Measurements from ENCODE around the gene PRDX1.
"Not testable (repeated sequence)": the region's sequence is repeated elsewhere in the genome, so short reads cannot be mapped to it uniquely, and the experiment has no call there.

PRDX1 gene

DNA sequence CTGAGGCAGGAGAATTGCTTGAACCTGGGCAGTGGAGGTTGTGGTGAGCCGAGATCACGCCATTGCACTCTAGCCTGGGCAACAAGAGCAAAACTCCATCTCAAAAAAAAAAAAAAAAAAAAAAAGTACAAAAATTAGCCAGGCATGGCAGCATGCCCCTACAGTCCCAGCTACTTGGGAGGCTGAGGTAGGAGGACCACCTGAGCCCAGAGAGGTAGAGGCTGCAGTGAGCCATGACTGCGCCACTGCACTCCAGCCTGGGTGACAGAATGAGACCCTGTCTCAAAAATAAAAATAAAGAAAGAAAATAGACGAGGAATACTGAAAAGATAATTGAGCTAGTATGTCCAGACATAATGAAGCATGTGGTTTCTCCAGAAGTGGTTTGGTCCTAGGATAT is 3.3 kb downstream of the PRDX1 start:
- peak overlapping the region in 2 of 7 experiments; percentile 61 to 99 for H3K4me3 ChIP-seq (ENCODE audit: control insufficient read depth in 1 of 7, extremely low read depth in 1 of 7, insufficient read depth in 4 of 7, low read depth in 2 of 7, low read length in 6 of 7)
- DNase-seq; H3K27ac ChIP-seq (ENCODE audit: insufficient read depth in 1 of 2, low read depth in 1 of 2, low read length in 2 of 2, poor library complexity in 1 of 2, severe bottlenecking in 2 of 2); H3K27me3 ChIP-seq (replicated peaks in 2 of 5; ENCODE audit: control insufficient read depth in 4 of 5, insufficient read depth in 5 of 5, low read length in 4 of 5); H3K9me3 ChIP-seq (ENCODE audit: control extremely low read depth in 1 of 5, control insufficient read depth in 4 of 5, insufficient read depth in 2 of 5, low read depth in 1 of 5, low read length in 4 of 5): not testable (repeated sequence)
- 100% methylated on average over 1 of the region's 4 CpGs for WGBS (ENCODE audit: insufficient coverage)
- ChIA-PET CTCF (interaction anchor here (0.8 to 12.1 kb wide), 6 partner anchors 10 to 49 kb away, joined by 3 to 171 read pairs (median 4); no protein-coding TSS in a partner anchor), POLR2A (interaction anchor here (0.5 to 0.7 kb wide), 3 partner anchors 24 to 159 kb away, joined by 4 to 6 read pairs (median 5); no protein-coding TSS in a partner anchor)
- H3K36me3 ChIP-seq (ENCODE audit: control insufficient read depth in 4 of 4, insufficient read depth in 4 of 4, low read length in 3 of 4) = peaks cover 14 to 41% (median 30%) of the 10 kb centered on the region in 4 experiments
- peaks cover 4 to 42% (median 29%) of the 10 kb centered on the region in 4 experiments for H3K4me1 ChIP-seq (ENCODE audit: control extremely low read depth in 1 of 4, control insufficient read depth in 4 of 4, insufficient read depth in 4 of 4, low read length in 3 of 4)

DNA sequence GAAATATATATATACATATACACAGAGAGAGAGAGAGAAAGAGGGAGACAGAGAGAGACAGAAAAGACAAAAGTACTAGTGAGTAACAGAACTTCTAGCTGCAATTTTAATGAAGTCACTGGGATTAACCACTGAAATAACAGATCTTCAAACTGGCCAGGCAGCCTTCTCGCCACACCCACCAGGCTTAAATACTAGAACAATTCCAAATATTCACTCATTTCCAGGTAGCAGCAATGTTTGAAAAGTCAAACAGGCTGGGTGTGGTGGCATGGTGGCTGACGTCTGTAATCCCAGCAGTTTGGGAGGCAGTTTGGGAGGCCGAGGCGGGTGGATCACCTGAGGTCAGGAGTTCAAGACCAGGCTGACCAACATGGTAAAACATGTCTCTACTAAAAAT is 5.2 kb downstream of the PRDX1 start:
- Histone ChIP-seq H3K4me3 (ENCODE audit: control insufficient read depth in 1 of 7, extremely low read depth in 1 of 7, insufficient read depth in 4 of 7, low read depth in 2 of 7, low read length in 6 of 7) (no peak overlapping the region), H3K4me1 (ENCODE audit: control extremely low read depth in 1 of 4, control insufficient read depth in 4 of 4, insufficient read depth in 4 of 4, low read length in 3 of 4) (peaks cover 4 to 28% (median 17%) of the 10 kb centered on the region in 4 experiments), H3K27ac (ENCODE audit: insufficient read depth in 1 of 2, low read depth in 1 of 2, low read length in 2 of 2, poor library complexity in 1 of 2, severe bottlenecking in 2 of 2) (no peak overlapping the region), H3K27me3 (replicated peaks in 2 of 5; ENCODE audit: control insufficient read depth in 4 of 5, insufficient read depth in 5 of 5, low read length in 4 of 5) (no peaks in the 10 kb centered on the region), H3K36me3 (ENCODE audit: control insufficient read depth in 4 of 4, insufficient read depth in 4 of 4, low read length in 3 of 4) (peaks cover 14 to 57% (median 38%) of the 10 kb centered on the region in 4 experiments), H3K9me3 (ENCODE audit: control extremely low read depth in 1 of 5, control insufficient read depth in 4 of 5, insufficient read depth in 2 of 5, low read depth in 1 of 5, low read length in 4 of 5) (no peaks in the 10 kb centered on the region)
- WGBS (ENCODE audit: insufficient coverage) = 100% methylated on average over 4 of the region's 4 CpGs
- POLR2A ChIA-PET = interaction anchor here (0.7 to 1.1 kb wide), 3 partner anchors 37 to 75 kb away, joined by 3 to 4 read pairs (median 3); no protein-coding TSS in a partner anchor
- CTCF ChIA-PET = interaction anchor here (0.7 to 12.1 kb wide), 7 partner anchors 8 to 65 kb away, joined by 3 to 171 read pairs (median 3); no protein-coding TSS in a partner anchor
- no peak for DNase-seq

DNA sequence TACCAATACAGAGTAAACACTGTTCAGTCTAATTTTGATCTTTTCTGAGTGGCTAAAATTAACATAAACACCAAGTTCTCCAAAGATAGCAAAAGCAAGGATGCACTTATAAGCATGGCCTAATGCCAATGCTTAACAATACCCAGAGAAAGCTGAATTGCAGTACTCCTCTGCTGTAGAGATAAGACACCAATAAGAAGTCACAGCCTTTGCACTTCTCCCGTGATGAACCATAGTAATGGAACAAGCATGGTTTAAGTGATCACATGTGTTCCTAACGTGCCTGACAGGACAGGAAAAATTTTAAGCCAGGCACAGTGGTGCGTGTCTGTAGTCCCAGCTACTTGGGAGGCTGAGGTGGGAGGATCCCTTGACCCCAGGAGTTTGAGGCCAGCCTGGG is 5.6 kb downstream of the PRDX1 start:
- Histone ChIP-seq H3K36me3 (ENCODE audit: control insufficient read depth in 4 of 4, insufficient read depth in 4 of 4, low read length in 3 of 4) (peaks cover 14 to 61% (median 40%) of the 10 kb centered on the region in 4 experiments), H3K4me3 (ENCODE audit: control insufficient read depth in 1 of 7, extremely low read depth in 1 of 7, insufficient read depth in 4 of 7, low read depth in 2 of 7, low read length in 6 of 7) (no peak overlapping the region), H3K4me1 (ENCODE audit: control extremely low read depth in 1 of 4, control insufficient read depth in 4 of 4, insufficient read depth in 4 of 4, low read length in 3 of 4) (peaks cover 4 to 27% (median 17%) of the 10 kb centered on the region in 4 experiments), H3K27ac (ENCODE audit: insufficient read depth in 1 of 2, low read depth in 1 of 2, low read length in 2 of 2, poor library complexity in 1 of 2, severe bottlenecking in 2 of 2) (no peak overlapping the region), H3K27me3 (replicated peaks in 2 of 5; ENCODE audit: control insufficient read depth in 4 of 5, insufficient read depth in 5 of 5, low read length in 4 of 5) (no peaks in the 10 kb centered on the region), H3K9me3 (ENCODE audit: control extremely low read depth in 1 of 5, control insufficient read depth in 4 of 5, insufficient read depth in 2 of 5, low read depth in 1 of 5, low read length in 4 of 5) (no peaks in the 10 kb centered on the region)
- DNase-seq = no peak
- CTCF ChIA-PET = interaction anchor here (0.6 to 12.1 kb wide), 6 partner anchors 9 to 51 kb away, joined by 3 to 171 read pairs (median 3); partner anchors contain the start of genes CCDC163 and MMACHC
- POLR2A ChIA-PET = interaction anchor here (1.1 kb wide), 1 partner anchor 68 kb away, joined by 3 read pairs; no protein-coding TSS in a partner anchor
- 75% methylated on average over 1 of the region's 3 CpGs for WGBS (ENCODE audit: insufficient coverage)

DNA sequence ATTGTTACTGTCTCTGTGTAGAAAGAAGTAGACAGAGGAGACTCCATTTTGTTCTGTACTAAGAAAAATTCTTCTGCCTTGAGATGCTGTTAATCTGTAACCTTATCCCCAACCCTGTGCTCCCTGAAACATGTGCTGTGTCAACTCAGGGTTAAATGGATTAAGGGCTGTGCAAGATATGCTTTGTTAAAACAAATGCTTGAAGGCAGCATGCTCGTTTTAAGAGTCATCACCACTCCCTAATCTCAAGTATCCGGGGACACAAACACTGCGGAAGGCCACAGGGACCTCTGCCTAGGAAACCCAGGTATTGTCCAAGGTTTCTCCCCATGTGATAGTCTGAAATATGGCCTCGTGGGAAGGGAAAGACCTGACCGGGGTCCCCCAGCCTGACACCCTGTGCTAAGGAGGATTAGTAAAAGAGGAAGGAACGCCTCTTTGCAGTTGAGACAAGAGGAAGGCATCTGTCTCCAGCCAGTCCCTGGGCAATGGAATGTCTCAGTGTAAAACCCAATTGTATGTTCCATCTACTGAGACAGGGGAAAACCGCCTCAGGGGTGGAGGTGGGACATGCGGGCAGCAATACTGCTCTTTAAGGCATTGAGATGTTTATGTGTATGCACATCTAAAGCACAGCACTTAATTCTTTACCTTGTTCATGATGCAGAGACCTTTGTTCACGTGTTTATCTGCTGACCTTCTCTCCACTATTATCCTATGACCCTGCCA is 8.0 kb downstream of the PRDX1 start:
- 84% methylated on average over 5 of the region's 9 CpGs for WGBS (ENCODE audit: insufficient coverage)
- POLR2A ChIA-PET = interaction anchor here (1.4 to 2.4 kb wide), 3 partner anchors 8 to 53 kb away, joined by 3 to 11 read pairs (median 4); partner anchors contain the start of gene PRDX1
- CTCF ChIA-PET = interaction anchor here (1.1 to 8.4 kb wide), 10 partner anchors 9 to 54 kb away, joined by 3 to 225 read pairs (median 17); partner anchors contain the start of genes AKR1A1, CCDC163, MMACHC and PRDX1
- H3K9me3 ChIP-seq (ENCODE audit: control extremely low read depth in 1 of 5, control insufficient read depth in 4 of 5, insufficient read depth in 2 of 5, low read depth in 1 of 5, low read length in 4 of 5); DNase-seq; H3K4me3 ChIP-seq (ENCODE audit: control insufficient read depth in 1 of 7, extremely low read depth in 1 of 7, insufficient read depth in 4 of 7, low read depth in 2 of 7, low read length in 6 of 7); H3K27me3 ChIP-seq (replicated peaks in 2 of 5; ENCODE audit: control insufficient read depth in 4 of 5, insufficient read depth in 5 of 5, low read length in 4 of 5); H3K27ac ChIP-seq (ENCODE audit: insufficient read depth in 1 of 2, low read depth in 1 of 2, low read length in 2 of 2, poor library complexity in 1 of 2, severe bottlenecking in 2 of 2): not testable (repeated sequence)
- H3K4me1 ChIP-seq (ENCODE audit: control extremely low read depth in 1 of 4, control insufficient read depth in 4 of 4, insufficient read depth in 4 of 4, low read length in 3 of 4) = peaks cover 0 to 12% (median 3%) of the 10 kb centered on the region in 4 experiments
- H3K36me3 ChIP-seq (ENCODE audit: control insufficient read depth in 4 of 4, insufficient read depth in 4 of 4, low read length in 3 of 4) = peaks cover 16 to 82% (median 55%) of the 10 kb centered on the region in 4 experiments

DNA sequence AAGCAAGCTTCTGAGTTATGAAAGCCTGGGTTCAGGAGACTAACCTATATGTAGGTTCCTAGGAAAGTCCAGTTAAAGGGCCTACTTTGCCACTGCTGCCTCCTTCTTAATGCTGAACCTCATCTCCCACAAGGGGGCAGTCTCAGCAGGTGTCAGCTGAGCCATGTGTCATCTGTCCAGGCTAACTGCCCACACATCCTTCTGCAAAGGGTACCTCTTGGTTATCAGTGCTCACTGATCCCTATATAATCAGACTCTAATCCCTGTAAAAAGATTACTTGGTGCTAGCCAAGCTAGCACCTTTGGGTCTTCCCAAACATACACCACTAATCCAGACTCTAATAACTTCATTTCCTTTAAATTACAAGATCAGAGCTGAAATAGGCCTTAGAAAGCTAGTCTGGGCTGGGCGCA is 9.0 kb downstream of the PRDX1 start:
- peaks cover 21 to 87% (median 63%) of the 10 kb centered on the region in 4 experiments for H3K36me3 ChIP-seq (ENCODE audit: control insufficient read depth in 4 of 4, insufficient read depth in 4 of 4, low read length in 3 of 4)
- H3K9me3 ChIP-seq (ENCODE audit: control extremely low read depth in 1 of 5, control insufficient read depth in 4 of 5, insufficient read depth in 2 of 5, low read depth in 1 of 5, low read length in 4 of 5) = no peaks in the 10 kb centered on the region
- peak; percentile 61 to 80 (median 71) for DNase-seq
- H3K27ac ChIP-seq (ENCODE audit: insufficient read depth in 1 of 2, low read depth in 1 of 2, low read length in 2 of 2, poor library complexity in 1 of 2, severe bottlenecking in 2 of 2) = no peak overlapping the region
- CTCF ChIA-PET = interaction anchor here (0.9 to 8.4 kb wide), 19 partner anchors 10 to 370 kb away, joined by 3 to 225 read pairs (median 7); partner anchors contain the start of genes AKR1A1, CCDC163, MMACHC and PRDX1
- no peaks in the 10 kb centered on the region for H3K27me3 ChIP-seq (replicated peaks in 2 of 5; ENCODE audit: control insufficient read depth in 4 of 5, insufficient read depth in 5 of 5, low read length in 4 of 5)
- WGBS (ENCODE audit: insufficient coverage) = no CpG with 5 or more reads among the region's 1 CpG
- POLR2A ChIA-PET = interaction anchor here (1.0 to 2.4 kb wide), 5 partner anchors 9 to 56 kb away, joined by 3 to 11 read pairs (median 4); partner anchors contain the start of gene PRDX1
- H3K4me3 ChIP-seq (ENCODE audit: control insufficient read depth in 1 of 7, extremely low read depth in 1 of 7, insufficient read depth in 4 of 7, low read depth in 2 of 7, low read length in 6 of 7) = no peak overlapping the region
- peaks cover 0 to 8% (median 0%) of the 10 kb centered on the region in 4 experiments for H3K4me1 ChIP-seq (ENCODE audit: control extremely low read depth in 1 of 4, control insufficient read depth in 4 of 4, insufficient read depth in 4 of 4, low read length in 3 of 4)

DNA sequence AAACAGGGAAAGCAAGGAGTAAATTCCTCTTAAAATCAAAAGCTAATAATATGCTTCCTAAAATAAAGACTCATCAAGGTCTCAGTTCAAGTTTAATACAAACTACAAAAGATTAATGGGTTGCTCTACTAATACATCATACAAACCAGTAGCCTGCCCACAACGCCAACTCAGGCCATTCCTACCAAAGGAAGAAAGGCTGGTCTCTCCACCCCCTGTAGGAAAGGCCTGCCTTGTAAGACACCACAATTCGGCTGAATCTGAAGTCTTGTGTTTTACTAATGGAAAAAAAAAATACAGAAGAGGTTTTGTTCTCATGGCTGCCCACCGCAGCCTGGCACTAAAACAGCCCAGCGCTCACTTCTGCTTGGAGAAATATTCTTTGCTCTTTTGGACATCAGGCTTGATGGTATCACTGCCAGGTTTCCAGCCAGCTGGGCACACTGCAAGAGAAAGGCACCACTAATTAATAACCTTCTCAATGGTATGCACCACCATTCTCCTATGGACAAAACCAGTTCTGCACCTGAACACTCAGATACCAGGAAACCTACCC is 10.6 kb downstream of the PRDX1 start:
- Histone ChIP-seq H3K4me1 (ENCODE audit: control extremely low read depth in 1 of 4, control insufficient read depth in 4 of 4, insufficient read depth in 4 of 4, low read length in 3 of 4) (peaks cover 0 to 5% (median 0%) of the 10 kb centered on the region in 4 experiments), H3K27me3 (replicated peaks in 2 of 5; ENCODE audit: control insufficient read depth in 4 of 5, insufficient read depth in 5 of 5, low read length in 4 of 5) (no peaks in the 10 kb centered on the region), H3K36me3 (ENCODE audit: control insufficient read depth in 4 of 4, insufficient read depth in 4 of 4, low read length in 3 of 4) (peaks cover 19 to 80% (median 57%) of the 10 kb centered on the region in 4 experiments), H3K4me3 (ENCODE audit: control insufficient read depth in 1 of 7, extremely low read depth in 1 of 7, insufficient read depth in 4 of 7, low read depth in 2 of 7, low read length in 6 of 7) (no peak overlapping the region), H3K27ac (ENCODE audit: insufficient read depth in 1 of 2, low read depth in 1 of 2, low read length in 2 of 2, poor library complexity in 1 of 2, severe bottlenecking in 2 of 2) (no peak overlapping the region), H3K9me3 (ENCODE audit: control extremely low read depth in 1 of 5, control insufficient read depth in 4 of 5, insufficient read depth in 2 of 5, low read depth in 1 of 5, low read length in 4 of 5) (no peaks in the 10 kb centered on the region)
- DNase-seq = no peak
- WGBS (ENCODE audit: insufficient coverage) = no CpG with 5 or more reads among the region's 4 CpGs
- ChIA-PET POLR2A (interaction anchor here (2.4 kb wide), 1 partner anchor 11 kb away, joined by 11 read pairs; the partner anchor contains the start of gene PRDX1), CTCF (interaction anchor here (0.5 to 8.4 kb wide), 13 partner anchors 9 to 1778 kb away, joined by 3 to 225 read pairs (median 15); partner anchors contain the start of genes AKR1A1, CCDC163, MMACHC and PRDX1)

All from common myeloid progenitor, CD34-positive (primary cell).